HG02678 (cell line): ENCODE data around the gene CTNND1.
"Not testable (repeated sequence)": the region's sequence is repeated elsewhere in the genome, so short reads cannot be mapped to it uniquely, and the experiment has no call there.

Experiments
- ATAC-seq: cut with Tn5 transposase; IDR thresholded peaks from one replicate; pipeline ENCODE4 v1.9.1; 2021; ENCODE audit warnings: mild to moderate bottlenecking, moderate library complexity; ENCODE audit not compliant: unreplicated experiment

CTNND1 gene

DNA sequence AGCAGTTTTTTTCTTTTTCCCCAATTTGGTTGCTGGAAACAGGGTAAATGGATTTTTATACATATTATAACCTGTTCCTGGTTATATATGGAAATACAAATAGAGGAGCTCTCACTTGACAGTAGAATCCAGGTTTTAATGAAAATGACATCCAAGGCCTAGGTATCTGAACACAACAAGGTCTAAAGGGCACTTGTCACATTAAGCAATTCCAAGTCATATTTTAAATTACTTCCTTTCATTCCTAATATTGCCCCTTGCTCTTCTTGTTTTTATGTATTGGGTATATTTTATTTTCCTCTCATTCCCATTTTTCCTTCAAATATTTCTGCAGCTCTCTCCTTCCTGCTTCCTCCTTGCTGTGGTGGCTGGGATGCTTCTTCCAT, 27.1 kb downstream of the CTNND1 start:
- ATAC-seq: no peak

DNA sequence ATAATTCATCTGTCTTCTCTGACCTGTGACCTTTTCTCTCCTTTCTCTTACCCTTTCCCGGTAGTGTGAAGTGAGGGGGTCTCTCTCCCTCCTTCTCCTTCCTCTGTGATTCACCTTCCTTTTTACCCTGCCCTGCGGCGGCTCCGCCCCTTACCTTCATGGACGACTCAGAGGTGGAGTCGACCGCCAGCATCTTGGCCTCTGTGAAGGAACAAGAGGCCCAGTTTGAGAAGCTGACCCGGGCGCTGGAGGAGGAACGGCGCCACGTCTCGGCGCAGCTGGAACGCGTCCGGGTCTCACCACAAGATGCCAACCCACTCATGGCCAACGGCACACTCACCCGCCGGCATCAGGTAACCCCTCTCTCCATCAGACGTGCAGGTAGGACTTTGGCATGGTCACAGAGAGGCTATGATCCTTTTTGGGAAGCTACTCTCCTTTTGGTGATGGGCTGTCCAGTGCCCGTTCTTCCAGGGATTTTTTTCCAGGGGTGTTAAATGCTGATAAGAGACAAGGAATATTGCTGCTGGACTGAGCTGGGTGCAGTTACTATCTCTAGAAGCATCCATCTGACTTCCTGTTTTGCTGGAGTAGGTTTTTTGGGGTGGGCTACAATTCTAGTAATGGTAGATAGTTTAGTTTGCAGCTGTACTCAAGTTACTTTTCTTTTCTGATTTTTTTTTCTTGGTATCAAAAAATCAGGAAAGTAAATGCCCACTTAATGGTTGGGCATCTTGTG, 29.9 kb downstream of the CTNND1 start:
- ATAC-seq: no peak

DNA sequence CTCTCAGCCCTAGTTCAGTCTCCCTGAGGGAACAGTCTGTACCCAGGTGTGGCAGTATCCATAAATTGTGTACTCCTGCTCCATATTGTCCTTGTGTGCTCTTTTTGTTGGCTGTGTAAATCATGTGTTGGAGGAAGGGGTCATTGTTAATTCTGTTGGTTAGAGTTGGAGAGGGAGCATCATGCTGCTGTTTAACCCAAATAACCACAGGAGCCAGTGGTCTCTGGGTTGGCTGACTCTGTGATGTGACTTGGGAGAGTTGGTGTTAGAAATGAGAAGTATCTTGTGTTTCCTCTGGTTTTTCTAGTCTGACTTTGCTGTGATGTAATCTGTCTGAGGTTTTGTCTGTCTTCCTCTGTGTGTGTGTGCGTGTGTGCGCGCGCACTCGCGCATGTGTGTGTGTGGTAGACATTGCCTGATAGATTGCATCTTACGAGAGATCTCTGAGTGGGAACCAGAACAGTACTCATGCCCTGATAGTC, 30.5 kb downstream of the CTNND1 start:
- peak; percentile 83 for ATAC-seq

DNA sequence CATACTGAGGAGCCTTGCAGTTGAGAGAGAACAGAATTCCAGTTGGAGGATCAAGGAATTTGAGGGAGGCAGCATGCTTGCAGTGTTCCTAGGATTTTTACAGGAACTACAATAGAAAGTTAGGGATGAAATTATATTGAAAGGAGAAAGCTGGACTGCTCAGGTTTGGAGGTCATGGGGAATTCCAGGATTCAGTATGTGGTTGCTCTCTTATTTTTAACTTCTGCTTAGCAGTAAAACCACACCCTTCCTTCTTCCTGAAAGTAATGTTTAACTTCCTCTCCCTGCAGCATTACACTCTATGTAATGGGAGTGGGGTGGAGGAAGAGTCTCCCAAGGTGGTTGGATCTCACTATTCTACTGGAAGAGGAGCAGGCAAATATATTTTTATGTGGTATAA, 31.3 kb downstream of the CTNND1 start:
- ATAC-seq: no peak

DNA sequence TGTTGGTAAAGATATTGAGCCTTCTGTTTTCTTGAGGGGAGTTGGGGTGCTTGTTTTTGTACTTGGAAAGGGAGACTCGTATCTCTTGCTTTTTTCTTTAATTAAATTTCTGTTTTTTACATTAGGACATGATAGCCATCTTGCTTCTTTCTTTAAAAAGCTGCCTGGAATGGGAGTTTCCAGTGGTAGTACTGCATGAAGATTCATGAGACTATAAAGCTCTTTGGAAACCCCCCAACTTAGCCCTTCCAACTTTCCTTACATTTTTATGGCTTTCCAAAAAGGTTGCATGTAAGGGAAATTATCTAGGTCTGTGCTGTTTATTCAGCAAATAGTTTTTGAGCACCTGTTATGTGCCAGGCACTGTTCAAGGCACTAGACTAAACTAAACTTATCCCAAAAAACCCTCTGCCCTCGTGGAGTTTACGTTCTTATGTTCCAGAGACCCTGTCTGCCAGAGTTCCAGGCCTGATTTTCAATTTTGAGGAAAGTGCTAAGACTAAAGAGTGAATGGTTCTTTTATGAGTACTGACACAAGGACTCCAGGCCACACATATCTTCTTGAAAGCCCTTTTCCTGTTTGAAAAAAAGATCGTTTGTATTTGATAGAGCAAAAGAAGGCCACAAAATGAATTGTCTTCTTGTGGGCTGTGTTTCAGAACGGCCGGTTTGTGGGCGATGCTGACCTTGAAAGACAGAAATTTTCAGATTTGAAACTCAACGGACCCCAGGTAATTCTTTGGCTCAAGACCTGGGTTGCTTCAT, 31.9 kb downstream of the CTNND1 start:
- no peak for ATAC-seq

DNA sequence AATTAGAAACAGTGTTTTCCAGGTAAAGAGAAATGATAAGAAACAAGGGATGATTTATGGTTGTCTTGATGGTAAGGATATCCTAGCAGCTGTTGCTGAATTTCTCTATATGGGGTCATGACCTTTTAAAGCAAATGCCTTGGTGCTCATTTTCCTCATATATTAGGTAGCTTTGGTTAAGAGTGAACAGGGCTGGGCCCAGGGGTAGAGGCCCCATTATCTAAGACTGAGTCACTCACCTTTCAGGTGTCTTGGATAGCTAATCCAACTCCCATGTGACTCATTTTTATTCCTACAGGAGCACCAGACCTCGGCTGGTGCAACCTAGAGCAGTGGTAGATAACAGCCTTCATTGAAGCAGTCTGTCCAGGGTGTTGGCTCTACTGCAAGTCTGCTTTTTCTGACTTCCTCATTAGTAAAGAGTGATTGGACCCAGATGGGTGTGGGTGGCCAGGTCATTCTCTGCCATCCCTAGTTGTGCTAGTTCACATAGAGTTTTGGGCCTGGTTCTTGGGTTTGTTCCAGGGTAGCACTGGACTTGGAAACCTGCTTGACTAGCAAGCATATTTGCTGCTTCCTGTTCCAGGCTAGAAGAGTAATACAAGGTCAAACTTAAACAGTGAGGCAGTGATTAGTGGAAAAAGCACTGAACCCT, 37.4 kb downstream of the CTNND1 start:
- no peak for ATAC-seq

DNA sequence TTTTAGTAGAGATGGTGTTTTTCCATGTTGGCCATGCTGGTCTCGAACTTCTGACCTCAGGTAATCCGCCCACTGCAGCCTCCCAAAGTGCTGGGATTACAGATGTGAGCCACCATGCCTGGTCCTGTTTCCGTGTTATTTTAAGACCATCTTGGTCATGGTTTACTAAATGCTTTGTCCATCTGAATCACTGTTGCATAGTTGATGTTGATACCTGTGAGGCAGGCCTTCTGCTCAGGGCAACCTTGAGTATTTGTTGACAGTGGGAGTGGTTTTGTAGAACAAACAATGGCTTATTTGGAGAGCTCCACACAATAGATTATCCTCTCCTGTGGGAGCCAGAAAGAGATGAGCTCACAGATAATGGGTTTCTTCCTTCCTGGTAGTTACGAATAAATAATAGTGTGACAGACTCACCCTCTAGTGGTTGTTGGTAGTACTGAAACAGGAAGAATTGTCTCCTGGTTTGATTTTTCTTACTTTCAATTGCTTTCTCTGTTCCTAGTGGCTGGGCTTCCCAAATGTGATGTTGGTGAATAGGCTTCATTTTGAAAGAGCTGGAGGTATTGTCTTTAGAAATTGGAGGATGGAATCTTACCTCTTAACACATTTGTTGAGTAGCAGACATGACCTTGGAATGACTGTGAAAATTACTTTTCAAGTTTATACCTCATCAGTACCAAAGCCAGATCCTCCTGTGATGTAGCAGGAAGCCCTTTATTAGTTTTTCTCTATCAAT, 39.0 kb downstream of the CTNND1 start:
- peak; percentile 84 for ATAC-seq

DNA sequence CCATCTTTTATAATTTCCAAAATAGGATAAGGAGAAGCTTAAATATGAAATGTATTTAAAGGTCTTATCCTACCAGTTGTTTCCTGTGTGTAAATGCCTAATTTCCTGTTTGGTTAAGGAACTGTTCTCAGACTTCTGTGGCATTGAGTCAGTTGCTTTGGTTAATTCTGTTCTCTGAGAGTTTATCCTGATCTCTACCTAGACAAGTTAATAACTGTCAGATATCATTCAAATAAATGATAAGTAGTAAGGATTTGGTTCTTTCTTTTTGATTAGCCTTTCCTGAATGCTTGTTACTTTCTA, 39.5 kb downstream of the CTNND1 start:
- ATAC-seq: no peak

DNA sequence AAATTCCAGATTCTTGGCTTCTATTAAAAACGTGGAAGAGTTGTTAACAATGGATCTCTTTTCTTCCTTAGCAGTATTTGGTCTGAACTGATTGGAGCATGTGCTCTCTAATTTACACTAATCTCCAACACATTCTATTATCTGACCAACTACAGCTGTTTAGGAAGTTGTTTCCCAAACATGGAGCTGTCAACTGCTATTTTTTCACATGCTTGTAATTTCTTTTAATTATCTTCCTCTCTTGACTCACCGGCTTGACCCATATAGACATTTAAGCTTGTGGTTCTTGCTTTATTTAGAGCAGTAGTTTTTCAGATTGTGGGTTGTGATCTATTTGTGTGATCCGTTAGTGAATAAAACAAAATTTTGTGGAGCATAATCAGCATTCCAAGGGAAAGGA, 40.8 kb downstream of the CTNND1 start:
- no peak for ATAC-seq

DNA sequence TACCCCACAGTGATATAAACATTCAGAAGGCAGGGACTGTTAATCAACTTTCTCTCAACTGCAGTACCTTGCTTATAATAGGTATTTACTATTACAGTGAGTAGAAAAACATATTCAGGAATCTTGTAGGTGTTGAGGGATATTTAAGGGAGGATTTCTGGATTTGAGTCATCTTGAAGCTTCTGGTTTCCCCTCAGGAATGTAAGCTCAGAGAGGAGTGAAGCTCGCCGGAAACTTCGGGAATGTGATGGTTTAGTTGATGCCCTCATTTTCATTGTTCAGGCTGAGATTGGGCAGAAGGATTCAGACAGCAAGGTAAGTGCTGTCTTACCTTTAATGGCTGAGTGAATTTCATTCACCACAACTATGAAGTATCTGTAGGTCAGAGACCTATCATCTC, 42.9 kb downstream of the CTNND1 start:
- no peak for ATAC-seq

DNA sequence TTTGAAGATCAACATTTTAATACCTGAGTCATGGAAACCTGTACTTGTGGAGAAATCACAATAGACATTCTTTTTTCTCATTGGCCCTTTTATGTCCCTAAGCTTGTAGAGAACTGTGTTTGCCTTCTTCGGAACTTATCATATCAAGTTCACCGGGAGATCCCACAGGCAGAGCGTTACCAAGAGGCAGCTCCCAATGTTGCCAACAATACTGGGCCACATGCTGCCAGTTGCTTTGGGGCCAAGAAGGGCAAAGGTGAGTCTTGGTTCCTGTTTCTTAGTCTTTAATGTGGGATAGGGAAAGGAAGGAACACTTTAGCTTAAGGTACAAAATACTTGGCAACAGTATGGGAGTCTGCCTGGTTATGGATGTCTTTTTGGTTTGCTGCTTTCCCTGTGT, 44.2 kb downstream of the CTNND1 start:
- no peak for ATAC-seq

DNA sequence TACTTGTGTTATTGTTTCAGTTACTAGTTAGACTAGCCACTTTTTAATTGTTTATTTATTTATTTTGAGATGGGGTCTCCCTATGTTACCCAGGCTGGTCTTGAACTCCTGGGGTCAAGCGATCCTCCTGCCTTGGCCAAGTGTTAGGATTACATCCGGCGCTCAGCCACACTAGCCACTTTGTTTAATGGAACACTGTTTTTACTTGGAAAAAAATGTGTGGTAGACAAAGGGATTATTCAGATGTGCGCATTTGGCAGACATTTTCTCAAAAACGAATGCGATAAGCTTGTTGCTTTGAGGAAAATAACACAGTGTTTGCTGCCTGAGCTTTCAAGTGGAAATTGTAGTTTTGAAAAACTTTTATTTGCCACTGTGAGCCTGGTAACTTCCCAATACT, 51.0 kb downstream of the CTNND1 start:
- ATAC-seq: no peak

DNA sequence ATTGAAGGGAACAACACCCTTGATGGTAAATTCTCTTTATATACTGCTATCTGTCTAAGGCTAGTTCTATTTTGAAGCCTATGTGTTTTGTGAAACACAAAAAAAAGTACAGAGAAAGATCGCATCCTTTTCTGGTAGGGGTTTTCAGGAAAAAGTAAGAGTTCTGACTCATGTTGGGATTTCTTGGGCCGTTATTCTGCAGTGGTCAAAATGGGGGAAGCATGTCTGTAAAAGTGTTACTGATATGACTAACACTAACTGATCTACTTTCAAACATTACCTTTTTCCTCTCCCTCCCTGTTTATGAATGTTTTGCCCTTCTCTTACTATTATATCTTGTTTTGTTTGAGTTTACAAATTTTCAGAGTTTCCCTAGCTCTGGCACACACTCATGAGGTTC, 53.9 kb downstream of the CTNND1 start:
- peak; percentile 85 for ATAC-seq

DNA sequence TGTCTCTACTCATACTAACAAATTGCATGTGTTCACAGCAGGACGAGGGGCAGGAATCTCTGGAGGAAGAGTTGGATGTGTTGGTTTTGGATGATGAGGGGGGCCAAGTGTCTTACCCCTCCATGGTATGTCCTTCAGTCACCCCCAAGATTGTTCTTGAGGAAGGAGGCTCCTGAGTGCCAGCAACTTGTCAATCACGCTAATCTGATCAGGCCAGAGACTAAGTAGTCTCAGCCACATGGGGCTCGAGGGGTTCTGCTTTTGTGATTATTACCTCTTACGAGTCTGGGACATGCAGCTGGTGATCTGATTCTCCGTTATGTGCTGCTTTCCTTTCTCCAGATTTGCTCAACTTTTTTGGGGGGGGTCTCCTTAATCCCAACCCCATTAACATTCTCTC, 54.3 kb downstream of the CTNND1 start:
- ATAC-seq: no peak

DNA sequence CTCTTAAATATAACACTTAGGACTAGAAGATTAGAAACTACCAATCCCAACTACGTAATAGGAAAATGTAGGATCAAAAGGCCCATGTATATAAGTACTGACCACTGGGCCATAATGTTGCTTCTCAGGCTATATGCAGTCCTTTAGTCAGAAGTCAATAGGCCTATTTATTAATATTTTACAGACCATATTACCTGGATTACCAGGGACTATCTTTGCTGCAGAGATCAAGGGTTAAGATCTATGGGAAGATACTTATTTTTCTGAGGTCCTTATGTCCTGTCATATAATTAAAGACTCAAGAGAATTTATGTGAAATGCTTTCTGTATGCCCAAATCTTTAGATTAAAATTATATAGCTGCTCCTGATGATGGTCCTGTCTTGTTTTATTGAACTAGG, 57.2 kb downstream of the CTNND1 start:
- no peak for ATAC-seq

DNA sequence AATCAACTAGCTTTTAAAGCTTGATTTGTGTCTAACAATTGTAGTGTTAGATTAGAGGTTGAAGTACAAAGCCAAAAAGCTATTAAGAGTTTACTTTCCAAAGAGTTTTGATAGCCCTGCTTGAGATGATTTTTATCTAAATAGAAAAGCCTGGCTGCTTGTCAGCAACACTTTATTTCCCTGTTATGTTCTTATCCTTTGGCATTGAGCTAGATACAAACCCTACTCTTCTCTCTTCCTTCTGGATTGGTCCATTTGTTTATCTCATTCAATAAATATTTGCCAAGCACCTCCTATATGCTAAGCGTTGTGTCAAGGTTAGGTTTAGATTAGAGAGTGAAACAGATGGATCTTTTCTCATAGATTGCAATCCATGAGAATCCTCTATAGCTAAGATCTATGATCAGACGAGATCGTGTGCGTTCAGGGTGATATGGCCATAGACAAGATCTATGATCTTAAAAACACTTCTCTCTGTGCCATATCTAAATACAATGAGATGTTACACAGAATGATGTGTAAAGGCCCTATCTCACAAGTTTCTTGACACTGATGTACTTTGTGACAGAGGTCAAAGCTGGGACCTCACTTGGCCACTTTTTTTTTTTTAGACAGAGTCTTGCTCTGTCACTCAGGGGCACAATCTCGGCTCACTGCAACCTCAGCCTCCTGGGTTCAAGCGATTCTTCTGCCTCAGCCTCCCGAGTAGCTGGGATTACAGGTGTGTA, 57.8 kb downstream of the CTNND1 start:
- no peak for ATAC-seq

DNA sequence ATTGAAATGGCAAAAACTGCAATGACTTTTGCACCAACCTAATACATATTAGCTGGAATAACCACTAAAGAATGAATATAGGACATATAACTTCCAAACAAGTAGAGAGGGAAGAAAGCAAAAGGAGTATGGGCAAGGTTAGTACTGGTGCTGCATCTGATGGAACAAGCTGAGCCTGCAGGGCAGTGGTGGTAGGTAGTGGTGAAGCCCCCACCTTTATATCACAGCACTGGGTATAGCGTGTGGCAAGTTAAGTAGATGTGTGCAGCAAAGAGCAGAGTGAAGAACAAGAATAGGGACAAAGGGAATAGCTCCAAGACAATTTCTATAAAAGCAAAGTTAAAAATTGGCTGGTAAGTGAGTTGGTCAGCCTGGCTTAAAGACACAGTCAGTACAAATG, 62.3 kb downstream of the CTNND1 start:
- ATAC-seq: no peak

DNA sequence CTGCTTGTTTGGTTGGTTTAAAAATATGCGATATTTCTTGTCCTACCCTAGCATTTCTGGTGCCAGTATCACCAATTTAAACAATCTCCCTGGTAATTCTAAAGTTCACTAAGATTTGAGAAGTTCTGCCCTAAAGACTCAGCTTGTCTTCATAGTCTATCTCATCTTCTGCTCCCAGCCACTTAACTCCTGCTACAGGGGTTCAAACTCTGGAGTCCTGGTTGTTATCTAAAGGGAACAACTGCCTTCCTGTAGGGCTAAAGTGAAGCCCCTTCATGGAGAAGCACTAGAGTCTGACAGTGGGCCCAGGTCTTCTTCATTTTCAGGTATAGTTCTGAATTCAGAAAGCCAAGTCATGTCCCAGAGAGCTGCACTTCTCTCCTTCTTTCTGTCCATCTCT, 73.2 kb downstream of the CTNND1 start:
- no peak for ATAC-seq

DNA sequence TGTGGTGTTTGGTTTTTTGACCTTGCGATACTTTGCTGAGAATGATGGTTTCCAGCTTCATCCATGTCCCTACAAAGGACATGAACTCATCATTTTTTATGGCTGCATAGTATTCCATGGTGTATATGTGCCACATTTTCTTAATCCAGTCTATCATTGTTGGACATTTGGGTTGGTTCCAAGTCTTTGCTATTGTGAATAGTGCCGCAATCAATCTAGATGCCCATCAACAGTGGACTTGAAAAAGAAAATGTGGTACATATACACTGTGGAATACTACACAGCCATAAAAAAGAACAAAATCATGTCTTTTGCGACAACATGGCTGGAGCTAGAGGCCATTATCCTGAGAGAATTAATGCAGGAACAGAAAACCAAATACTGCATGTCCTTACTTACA, 77.0 kb downstream of the CTNND1 start:
- ATAC-seq: not testable (repeated sequence)

DNA sequence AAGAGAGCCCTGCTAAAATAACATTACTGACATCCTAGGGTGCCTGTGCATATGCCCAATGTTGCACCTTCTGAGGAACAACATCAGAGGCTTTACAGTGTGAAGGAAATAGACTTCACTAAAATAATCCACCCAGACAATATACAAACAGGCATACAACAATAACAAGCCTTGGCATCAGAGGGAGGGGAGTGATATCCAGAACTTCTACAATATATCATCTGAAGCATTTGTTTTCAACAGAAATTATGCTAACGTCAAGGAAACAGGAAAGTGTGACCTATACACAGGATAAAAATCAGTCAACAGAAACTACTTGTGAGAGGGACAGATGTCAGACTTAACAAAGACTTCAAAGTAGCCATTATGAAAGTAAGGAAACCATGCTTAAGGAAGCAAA, 81.3 kb downstream of the CTNND1 start:
- ATAC-seq: no peak

DNA sequence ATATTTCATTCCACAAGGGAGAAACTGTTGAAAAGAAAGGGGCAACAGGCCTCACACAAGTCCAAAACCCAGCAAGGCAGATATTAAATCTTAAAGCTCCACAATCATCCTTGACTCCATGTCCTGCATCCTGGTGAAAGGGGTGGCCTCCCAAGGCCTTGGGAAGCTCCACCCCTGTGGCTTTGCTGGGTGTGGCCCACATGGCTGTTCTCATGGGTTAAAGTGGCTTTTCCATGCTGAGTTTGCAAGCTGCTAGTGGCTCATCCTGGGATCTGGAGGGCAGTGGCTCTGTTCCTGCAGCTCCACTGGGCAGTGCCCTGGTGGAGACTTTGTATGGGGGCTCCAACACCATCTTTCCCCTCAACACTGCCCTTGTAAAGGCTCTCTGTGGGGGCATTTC, 106.4 kb downstream of the CTNND1 start:
- ATAC-seq: no peak
